K562 (cell line): ENCODE results near the gene FMNL2.

Experiments
- SIN3A ChIP-seq, 2 experiments: fragments of 150-350 bp in 1 of 2; IDR thresholded peaks; 2 replicates each; pipeline ENCODE4 v1.6.1; 2011 to 2016; ENCODE audit warnings: borderline replicate concordance in 2 of 2, low read depth in 2 of 2, low read length in 2 of 2, mild to moderate bottlenecking in 2 of 2, moderate library complexity in 2 of 2; ENCODE audit not compliant: control insufficient read depth in 1 of 2
- TEAD4 ChIP-seq, 2 experiments: sonication (generic) in 1 of 2; formaldehyde crosslinking in 1 of 2; IDR thresholded peaks; 2 replicates each; pipeline versions ENCODE4 v1.6.1 to v1.8.0; 2012 to 2022; ENCODE audit warnings: borderline replicate concordance in 1 of 2, inconsistent platforms in 1 of 2, low read length in 1 of 2, mild to moderate bottlenecking in 1 of 2, missing genetic modification reagents in 1 of 2
- TOE1 ChIP-seq, 2 experiments: fragments of 450-650 bp in 1 of 2; sonication (generic) in 1 of 2; formaldehyde crosslinking in 1 of 2; IDR thresholded peaks; 2 replicates each; pipeline versions ENCODE4 v1.7.1 to v1.8.0; 2016 to 2022; ENCODE audit warnings: borderline replicate concordance in 2 of 2, mild to moderate bottlenecking in 2 of 2, antibody characterized with exemption in 1 of 2, inconsistent platforms in 1 of 2, low read depth in 1 of 2, missing genetic modification reagents in 1 of 2, moderate library complexity in 1 of 2
- ZNF431 ChIP-seq: sonication (generic); formaldehyde crosslinking; IDR thresholded peaks from 2 replicates; pipeline ENCODE4 v1.8.0; 2022; ENCODE audit warnings: mild to moderate bottlenecking, missing genetic modification reagents

GRCh38 chr2:152546230-152546837 lies 211.4 kb downstream of the FMNL2 start:
- no peak for TF ChIP-seq SIN3A (IDR thresholded peaks at IDR 0.05; ENCODE audit: borderline replicate concordance in 2 of 2, control insufficient read depth in 1 of 2, low read depth in 2 of 2, low read length in 2 of 2)
- no peak for TF ChIP-seq TEAD4 (IDR thresholded peaks at IDR 0.05; ENCODE audit: low read length)
- TF ChIP-seq TEAD4 (CRISPR knock-in tag; IDR thresholded peaks at IDR 0.05; ENCODE audit: borderline replicate concordance), result no peak
- no peak for TF ChIP-seq ZNF431
- TF ChIP-seq TOE1 (IDR thresholded peaks at IDR 0.05; ENCODE audit: borderline replicate concordance), result no peak
- TF ChIP-seq TOE1 (CRISPR knock-in tag; IDR thresholded peaks at IDR 0.05; ENCODE audit: borderline replicate concordance, low read depth), result no peak
